C1 segment of cervical spinal cord (tissue), 14 donors: ENCODE measurements around the gene ERMAP.
A peak's percentile ranks its signal among the peaks of the same experiment; 100 is the strongest.

Experiments used
- DNase-seq, 14 donors: peaks; one replicate each; lab custom pipeline; 2025; lab: John Stamatoyannopoulos, UW

The ERMAP gene

DNA sequence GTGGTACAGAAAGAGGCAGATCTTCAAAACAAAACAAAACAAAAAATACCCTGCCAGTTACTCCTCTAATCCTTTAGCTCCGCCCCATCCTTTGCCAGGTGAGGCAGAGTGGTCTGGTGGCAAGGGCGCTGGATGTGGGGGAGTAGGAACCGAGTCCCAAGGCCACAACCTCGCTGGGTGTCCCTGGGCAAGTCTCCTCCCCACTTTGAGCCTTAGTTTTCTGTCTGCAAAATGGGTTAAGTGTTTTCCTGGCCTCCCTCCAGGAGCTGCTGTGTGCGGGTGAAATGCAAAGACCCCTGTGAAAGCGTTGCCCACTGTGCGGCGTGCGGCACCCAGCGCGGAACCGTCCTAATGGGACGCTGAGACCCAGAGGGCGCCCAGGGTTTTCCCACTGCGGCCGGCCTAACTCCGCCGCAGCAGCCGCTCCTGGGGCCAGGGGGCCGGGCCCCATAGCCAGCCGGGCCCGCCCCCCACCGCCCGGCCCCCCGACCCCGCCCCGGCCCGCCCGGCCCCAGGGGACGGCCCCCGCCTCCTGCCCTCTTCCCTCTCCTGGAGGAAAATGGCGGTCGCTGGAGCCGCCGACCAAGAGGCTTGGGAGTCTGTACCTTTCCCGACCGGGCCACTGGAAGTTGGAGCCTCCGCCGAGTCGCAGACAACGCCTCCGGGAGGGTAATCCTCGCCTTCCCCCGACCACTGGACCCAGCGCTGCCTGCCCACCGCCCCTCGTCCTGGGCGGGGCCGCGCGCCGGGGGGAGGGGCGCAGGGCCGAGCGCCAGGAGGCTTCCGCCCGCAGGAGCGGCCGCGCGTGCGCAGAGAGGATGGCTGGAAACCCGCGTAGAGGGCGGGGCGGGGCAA is at the start of gene ERMAP, which contains the start of gene SVBP:
ERMAP (plus strand) TSS at position 538 of the 855 bp plus-strand sequence. CDS start 13,327 bp downstream, outside the sequence.
SVBP (minus strand) TSS at position 813 of the 855 bp plus-strand sequence. CDS start 853 bp downstream, outside the sequence.
- DNase-seq = peak; percentile 69 to 97 (median 90)

DNA sequence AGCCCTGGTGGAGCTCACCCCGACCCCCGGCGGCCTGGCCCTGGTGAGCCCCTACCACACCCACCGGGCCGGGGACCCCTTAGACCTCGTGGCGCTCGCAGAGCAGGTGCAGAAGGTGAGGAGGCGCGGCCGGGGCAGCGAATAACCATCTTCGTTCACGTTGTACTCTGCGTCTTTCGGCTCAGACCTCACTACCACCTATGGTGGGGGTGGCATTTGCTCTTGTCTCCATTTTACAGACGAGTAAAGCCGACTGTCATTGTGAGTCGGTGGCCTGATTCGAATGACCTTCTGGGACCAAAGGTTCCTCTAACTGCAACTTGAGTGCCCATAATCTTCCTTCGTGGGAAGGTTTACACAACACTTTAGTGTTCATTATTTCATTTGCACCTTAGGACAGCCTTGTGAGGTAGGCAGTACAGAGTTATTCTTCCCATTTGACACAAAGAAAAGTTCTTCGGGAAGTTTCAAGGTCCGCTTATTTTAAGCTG is 49.4 kb upstream of the ERMAP start:
- DNase-seq = peak in 1 of 14 donors; percentile 35

GRCh38 chr1:42768172-42768571 is 48.8 kb upstream of the ERMAP start:
- no peak for DNase-seq

DNA sequence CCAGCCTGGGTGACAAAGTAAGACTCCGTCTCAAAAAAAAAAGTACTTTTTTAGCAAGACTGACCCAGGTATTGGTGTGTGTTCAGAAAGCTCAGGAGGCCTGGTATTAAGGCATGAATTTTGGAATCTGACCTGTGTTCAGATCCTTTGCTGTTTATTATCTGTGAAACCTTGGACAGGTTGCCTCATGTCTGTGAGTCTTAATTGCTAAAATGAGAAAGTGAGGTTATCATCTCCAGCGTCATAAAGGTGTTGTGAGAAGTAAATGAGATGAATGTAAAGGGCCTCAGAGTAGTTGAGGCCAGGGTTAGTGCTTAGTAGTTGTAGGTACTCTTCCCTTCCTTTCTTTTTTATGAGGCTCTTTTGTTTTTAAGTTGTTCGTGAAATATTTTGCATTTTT is 47.1 kb upstream of the ERMAP start:
- DNase-seq = no peak

- DNase-seq = no peak
Observed at GRCh38 chr1:42773420-42773819, 43.5 kb upstream of the ERMAP start.

GRCh38 chr1:42774928-42775526 is 41.9 kb upstream of the ERMAP start:
- DNase-seq = no peak

GRCh38 chr1:42776502-42776901 is 40.4 kb upstream of the ERMAP start:
- no peak for DNase-seq

- peak in 3 of 14 donors; percentile 2 to 12 (median 3) for DNase-seq
Observed at GRCh38 chr1:42777852-42778251, 39.1 kb upstream of the ERMAP start.

DNA sequence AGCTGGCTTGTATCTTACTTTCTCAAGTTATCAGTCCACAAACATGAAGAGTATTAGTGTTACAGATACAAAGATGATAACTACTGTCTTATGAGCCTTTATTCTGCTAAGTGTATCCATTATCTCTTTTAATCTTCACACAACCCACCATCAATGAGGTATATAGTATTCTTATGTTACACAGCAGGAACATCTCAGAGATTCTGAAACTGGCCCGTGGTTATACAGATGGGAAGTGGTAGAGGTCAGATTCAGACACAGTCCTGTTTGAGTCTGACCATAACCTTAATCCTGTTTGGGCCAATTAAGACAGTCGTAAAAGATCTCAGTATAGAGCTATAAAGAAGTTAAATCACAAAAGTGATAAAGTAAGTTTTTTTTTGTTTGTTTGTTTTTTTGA is 37.2 kb upstream of the ERMAP start:
- no peak for DNase-seq

- DNase-seq = no peak
Observed at GRCh38 chr1:42780176-42780575, 36.7 kb upstream of the ERMAP start.

- no peak for DNase-seq
Observed at GRCh38 chr1:42783092-42783491, 33.8 kb upstream of the ERMAP start.

- no peak for DNase-seq
Observed at GRCh38 chr1:42784547-42784945, 32.4 kb upstream of the ERMAP start.

- DNase-seq = peak in 2 of 14 donors; percentile 5 to 17
Observed at GRCh38 chr1:42784946-42785693, 31.8 kb upstream of the ERMAP start, which contains the start of gene TMEM269. TMEM269 (plus strand) TSS chr1:42784991; CDS start chr1:42789894, 4,903 bp downstream.

GRCh38 chr1:42786097-42786496 is 30.8 kb upstream of the ERMAP start:
- DNase-seq = no peak

GRCh38 chr1:42788021-42788420 is 28.9 kb upstream of the ERMAP start:
- DNase-seq = no peak

DNA sequence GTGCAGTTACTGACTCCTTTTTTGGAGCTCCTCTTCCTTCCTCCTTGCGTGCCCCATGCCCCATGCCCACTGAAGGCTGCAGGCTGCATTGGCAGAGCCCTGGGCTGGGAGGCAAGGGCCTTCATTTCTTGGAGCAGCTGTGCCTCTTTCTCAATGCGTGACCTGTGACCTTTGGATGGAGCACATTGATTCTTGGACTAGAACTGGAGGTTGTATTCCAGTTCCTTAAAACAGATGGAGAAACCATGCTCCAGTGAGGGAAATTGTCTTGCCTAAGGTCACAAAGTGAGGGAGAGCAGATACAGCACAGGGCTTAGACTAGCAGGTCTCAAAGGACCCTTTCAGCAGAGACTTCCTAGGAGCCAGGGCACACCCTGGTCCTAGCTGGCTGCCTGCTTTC is 23.1 kb upstream of the ERMAP start:
- no peak for DNase-seq

GRCh38 chr1:42797414-42797813 is 19.5 kb upstream of the ERMAP start:
- DNase-seq = no peak

DNA sequence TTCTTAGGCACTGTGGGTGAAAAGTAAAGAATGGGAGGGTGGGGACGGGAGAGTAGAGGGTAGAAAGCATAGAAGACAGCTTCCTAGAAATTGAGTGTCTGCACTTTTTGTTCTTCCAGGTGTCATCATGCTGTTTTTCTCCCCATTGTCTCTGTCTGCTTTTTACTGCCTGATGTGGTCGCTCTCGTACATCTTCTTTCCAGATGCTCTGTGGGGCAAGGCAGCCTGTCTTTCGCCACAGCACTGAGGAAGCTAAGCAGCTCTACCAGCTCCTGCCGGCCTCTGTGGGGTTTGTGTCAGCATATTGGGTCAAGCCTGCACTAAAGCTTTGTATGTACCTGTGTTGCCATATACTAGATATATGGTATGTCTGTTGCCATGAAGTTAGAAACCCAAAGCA is 18.9 kb upstream of the ERMAP start:
- DNase-seq = no peak

DNA sequence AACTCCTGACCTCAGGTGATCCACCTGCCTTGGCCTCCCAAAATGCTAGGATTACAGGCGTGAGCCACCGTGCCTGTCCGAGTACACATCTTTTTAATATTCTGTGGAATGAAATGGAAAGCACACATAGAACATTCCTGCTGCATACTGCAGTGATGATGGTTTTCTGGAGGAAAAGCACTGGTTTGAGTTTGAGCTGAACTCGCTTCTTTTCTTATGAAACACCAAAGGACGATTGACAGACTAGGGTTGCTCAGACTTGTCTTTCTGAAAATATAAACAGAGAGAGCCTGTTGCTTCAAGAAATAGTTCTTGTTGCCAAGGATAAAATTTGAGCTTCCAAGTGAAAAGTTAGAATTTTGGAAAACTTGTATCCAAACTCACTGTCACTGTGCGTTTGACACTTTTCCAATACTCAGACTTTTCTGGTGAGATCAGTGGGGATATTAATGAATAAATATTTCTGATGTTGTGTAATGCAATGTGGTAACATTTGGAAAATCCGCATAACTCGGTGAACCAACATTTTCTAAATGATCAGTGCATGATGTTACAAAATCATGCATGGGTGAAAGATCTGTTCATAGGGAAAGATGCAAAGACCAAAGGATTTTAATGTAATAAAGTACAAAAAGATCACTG is 15.0 kb upstream of the ERMAP start:
- no peak for DNase-seq

DNA sequence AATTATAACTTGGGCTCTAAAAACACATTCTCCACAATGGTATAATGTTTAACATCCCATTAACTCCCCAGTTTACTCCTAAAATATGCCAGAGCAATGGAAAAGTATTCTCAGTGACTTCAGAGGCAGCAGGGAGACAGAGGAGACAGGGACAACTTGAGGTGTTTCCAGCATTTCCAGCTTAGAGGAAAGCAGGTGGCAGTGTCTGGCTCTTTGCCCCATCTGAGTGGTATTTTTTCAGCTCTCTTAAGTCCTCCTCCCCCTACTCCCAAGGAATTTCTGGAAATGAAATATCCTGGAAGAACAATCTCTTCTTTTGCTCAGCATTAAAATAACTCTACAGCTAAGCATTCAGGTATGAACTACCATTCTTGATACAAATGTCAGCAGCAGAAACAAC is 10.8 kb upstream of the ERMAP start:
- DNase-seq = peak in 1 of 14 donors; percentile 5

GRCh38 chr1:42806593-42806992 is 10.3 kb upstream of the ERMAP start:
- DNase-seq = no peak
